Tibial artery (tissue), 4 donors: Measurements from ENCODE around the gene FNBP1.

ENCODE experiments used
- DNase-seq, 2 donors: peaks; one replicate each; pipeline ENCODE4 v3.0.0-alpha.2; 2019
- H3K27ac ChIP-seq, 2 donors: fragments of 200-600 bp; sonication (generic) in 1 of 2; 1 replicate in 1 of 2; 2 replicates in 1 of 2; pipeline ENCODE4 v1.5.1; 2018 to 2019; ENCODE audit warnings: mild to moderate bottlenecking in 1 of 2
- H3K27me3 ChIP-seq, 2 donors: fragments of 200-600 bp; sonication (generic) in 1 of 2; one replicate each; pipeline versions ENCODE4 v1.5.1 to v1.6.0; 2016 to 2019
- H3K36me3 ChIP-seq, 3 donors: fragments of 200-600 bp; sonication (generic) in 2 of 3; one replicate each; pipeline ENCODE4 v1.5.1; 2016 to 2019; ENCODE audit warnings: mild to moderate bottlenecking in 2 of 3
- H3K4me1 ChIP-seq, 4 donors: fragments of 200-600 bp; sonication (generic) in 2 of 4; 1 replicate in 3 of 4; 2 replicates in 1 of 4; pipeline ENCODE4 v1.5.1; 2016 to 2019
- H3K4me3 ChIP-seq, 2 donors: fragments of 200-600 bp; sonication (generic) in 1 of 2; 1 replicate in 1 of 2; 2 replicates in 1 of 2; pipeline ENCODE4 v1.5.1; 2018 to 2019; ENCODE audit warnings: mild to moderate bottlenecking in 2 of 2
- H3K9me3 ChIP-seq, 3 donors: fragments of 200-600 bp; sonication (generic) in 1 of 3; one replicate each; pipeline ENCODE4 v1.5.1; 2016 to 2019
- intact Hi-C: fragments of 100-400 bp; cut with DNase I; formaldehyde crosslinking; loops from one replicate; pipeline ENCODE4 v1.15.0; 2023; ENCODE audit warnings: low total_unique reads
- TF ChIP-seq, protein P1 (sequence below), 2 experiments: fragments of 200-600 bp in 1 of 2; fragments of 450-650 bp in 1 of 2; IDR thresholded peaks; one replicate each; pipeline ENCODE4 v1.5.1; 2017 to 2019; ENCODE audit warnings: antibody characterized with exemption in 2 of 2, mild to moderate bottlenecking in 1 of 2, moderate library complexity in 1 of 2

Gene FNBP1

DNA sequence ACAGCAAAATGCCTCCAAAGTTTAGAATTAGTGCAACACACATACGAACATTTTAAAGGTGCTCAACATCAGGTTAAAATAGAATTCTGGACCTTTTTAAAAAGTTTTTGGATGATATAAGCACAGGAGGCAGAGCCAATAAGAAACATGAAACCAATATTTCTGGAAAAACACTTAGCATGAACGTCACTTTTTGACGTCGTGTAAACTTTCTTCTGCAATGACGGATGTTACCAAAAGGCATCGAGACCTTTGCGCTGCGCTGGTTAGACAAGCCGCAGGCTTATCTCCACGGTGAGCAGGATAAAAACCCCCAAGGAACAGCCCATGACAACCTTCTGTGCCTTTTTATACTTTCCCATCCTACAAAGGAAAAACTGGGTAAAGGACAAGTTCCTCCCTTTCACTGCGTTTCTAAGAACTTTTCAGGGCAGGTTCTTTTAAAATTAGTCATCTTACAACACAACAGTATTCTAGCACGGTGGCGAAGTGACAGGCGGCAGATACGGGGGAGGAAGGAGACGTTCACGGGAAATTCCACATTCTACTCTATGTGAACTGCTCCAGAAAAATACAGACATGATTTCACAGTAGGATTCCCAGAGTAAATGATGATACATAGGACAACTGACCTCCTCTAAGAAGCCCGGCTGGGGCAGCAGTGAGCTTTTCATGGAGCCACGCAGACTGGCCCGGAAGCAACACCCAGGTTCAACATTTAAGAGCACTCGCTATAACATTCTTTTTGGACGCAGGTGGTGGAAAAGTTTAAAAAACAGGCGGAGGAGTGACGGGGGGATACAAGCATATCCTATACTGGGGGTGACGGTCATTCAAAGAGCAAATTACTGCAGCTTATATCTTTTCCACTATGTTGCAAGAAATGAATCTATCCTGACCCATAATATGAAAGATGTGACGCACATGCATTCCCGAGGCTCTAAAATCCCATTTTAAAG, 155.4 kb downstream of the FNBP1 start:
- Histone ChIP-seq H3K9me3 (no peaks in the 10 kb centered on the region), H3K27me3 (no peaks in the 10 kb centered on the region), H3K36me3 (peaks cover 4 to 27% (median 26%) of the 10 kb centered on the region in 3 donors), H3K4me1 (peaks cover 0 to 49% (median 41%) of the 10 kb centered on the region in 4 donors), H3K27ac (peak overlapping the region; percentile 73 to 85), H3K4me3 (no peak overlapping the region)
- TF ChIP-seq, protein P1, sequence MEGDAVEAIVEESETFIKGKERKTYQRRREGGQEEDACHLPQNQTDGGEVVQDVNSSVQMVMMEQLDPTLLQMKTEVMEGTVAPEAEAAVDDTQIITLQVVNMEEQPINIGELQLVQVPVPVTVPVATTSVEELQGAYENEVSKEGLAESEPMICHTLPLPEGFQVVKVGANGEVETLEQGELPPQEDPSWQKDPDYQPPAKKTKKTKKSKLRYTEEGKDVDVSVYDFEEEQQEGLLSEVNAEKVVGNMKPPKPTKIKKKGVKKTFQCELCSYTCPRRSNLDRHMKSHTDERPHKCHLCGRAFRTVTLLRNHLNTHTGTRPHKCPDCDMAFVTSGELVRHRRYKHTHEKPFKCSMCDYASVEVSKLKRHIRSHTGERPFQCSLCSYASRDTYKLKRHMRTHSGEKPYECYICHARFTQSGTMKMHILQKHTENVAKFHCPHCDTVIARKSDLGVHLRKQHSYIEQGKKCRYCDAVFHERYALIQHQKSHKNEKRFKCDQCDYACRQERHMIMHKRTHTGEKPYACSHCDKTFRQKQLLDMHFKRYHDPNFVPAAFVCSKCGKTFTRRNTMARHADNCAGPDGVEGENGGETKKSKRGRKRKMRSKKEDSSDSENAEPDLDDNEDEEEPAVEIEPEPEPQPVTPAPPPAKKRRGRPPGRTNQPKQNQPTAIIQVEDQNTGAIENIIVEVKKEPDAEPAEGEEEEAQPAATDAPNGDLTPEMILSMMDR (IDR thresholded peaks at IDR 0.05), result no peak
- DNase-seq, result peak in 1 of 2 donors; percentile 54
- intact Hi-C loops, result loop anchor here (5.0 to 10.0 kb wide), 2 partner anchors 57 to 170 kb away; no protein-coding TSS in a partner anchor

DNA sequence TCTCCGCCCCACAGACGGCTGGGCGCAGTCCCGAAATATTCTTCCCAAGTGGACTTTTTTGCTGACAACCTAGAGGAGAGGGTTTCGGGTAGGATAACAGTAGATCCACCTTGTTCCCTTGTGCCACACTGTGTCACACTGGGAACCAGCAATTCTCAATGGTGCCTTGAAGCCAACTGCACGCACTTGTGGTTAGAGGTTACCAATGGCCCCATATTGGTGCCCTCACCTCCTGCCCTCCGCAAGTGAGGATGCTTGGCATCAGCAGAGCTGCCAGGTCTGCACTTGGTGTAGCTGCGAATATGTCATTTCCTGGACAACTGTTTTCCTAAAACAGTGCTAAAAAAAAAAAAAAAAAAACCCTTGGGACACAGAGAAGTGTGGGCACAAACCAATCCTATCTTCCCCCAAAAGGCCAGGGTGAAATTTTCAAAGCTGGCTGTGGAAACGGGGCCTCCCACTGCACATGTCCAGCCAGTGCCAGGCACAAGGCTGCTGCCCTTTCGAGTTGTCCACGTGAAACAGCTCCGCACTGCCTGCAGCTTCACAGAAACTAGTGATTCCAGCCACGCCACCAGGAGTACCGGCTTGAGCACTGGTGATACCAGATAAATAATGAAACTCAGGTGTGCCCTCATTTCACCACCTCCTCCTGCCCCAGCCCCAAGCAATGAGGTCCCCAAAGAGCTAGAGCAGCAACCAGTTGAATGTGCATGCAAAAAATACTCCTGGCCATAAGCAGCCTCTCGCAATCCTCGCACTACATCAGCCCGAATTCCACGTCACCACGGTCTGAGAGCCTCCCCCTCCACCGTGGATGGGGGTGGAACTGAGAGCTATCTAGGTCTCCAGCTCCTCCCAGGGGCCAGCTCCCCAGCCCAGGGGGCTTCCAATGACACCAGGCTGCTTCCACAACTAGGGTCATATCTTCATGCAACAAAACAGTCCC, 156.5 kb downstream of the FNBP1 start:
- Histone ChIP-seq H3K4me1 (peaks cover 0 to 38% (median 34%) of the 10 kb centered on the region in 4 donors), H3K4me3 (peak overlapping the region; percentile 40 to 46), H3K36me3 (peaks cover 4 to 32% (median 27%) of the 10 kb centered on the region in 3 donors), H3K27ac (peak overlapping the region; percentile 73 to 85), H3K27me3 (no peaks in the 10 kb centered on the region), H3K9me3 (no peaks in the 10 kb centered on the region)
- intact Hi-C loops, result loop anchor here (5.0 to 10.0 kb wide), 2 partner anchors 58 to 171 kb away; no protein-coding TSS in a partner anchor
- no peak for DNase-seq
- TF ChIP-seq, protein P1 (IDR thresholded peaks at IDR 0.05), result no peak

DNA sequence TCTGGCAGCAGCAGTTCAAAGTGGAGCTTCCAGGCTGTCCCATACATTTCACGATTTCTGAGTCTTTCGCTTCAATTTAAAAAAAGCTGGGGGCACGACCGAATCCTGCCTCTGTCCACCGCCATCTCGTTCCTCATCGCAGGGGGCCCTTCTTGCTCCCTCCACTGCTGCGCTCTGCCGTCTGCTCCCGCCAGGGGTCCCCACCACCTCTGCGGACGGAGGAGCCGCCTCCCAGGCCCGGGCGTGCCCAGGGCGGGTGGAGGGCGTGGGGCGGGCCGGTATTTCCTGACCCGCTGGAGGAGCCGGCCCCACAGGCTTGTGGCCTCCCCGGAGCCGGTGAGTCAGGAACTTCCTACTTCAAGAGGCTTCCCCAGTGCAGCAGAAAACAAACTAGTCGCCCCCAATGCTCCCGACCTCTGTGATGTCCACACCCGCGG, 157.3 kb downstream of the FNBP1 start:
- Histone ChIP-seq H3K27me3 (no peaks in the 10 kb centered on the region), H3K36me3 (peaks cover 6 to 39% (median 25%) of the 10 kb centered on the region in 3 donors), H3K4me1 (peaks cover 0 to 33% (median 32%) of the 10 kb centered on the region in 4 donors), H3K27ac (peak overlapping the region; percentile 73 to 85), H3K4me3 (peak overlapping the region; percentile 40 to 46), H3K9me3 (no peaks in the 10 kb centered on the region)
- TF ChIP-seq, protein P1 (IDR thresholded peaks at IDR 0.05), result peak; percentile 98 to 99
- peak; percentile 91 to 96 for DNase-seq
- intact Hi-C loops, result loop anchor here (2.0 to 10.0 kb wide), 3 partner anchors 59 to 172 kb away; partner anchors contain the start of gene FNBP1

DNA sequence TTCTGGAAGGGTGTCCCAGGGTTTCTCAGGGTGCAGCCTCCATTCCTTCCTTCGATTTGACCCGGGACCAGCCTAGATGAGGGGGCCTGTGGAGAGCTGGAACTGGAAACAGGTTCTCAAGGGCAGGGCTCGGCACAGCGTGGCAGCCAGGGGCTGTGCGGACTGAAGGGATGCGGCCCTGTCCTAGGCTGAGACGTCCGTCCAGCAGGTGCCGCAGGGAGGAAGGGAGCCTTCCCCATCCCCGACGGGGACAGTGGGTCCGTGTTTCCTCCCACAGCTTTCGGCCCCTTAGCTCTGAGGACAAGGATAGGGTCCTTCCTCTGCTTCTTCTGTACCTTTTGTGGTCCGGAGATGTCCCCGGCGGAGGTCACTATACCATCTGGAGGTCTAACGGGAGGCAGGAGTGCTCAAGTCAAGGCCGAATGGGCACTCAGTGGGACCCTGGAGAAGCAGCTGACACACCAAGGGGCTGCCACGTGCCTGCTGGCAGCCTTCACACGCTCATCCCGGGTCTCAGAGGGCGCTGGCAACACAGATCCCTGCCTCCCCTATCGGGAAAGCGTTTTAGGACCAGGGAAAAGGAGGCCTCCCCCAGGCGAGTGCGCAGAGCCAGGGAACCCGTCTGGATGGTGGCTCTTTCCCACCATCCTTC, 157.8 kb downstream of the FNBP1 start:
- H3K4me3 ChIP-seq, result peak overlapping the region; percentile 40 to 46
- DNase-seq, result peak in 1 of 2 donors; percentile 45
- intact Hi-C loops, result loop anchor here (2.0 to 10.0 kb wide), 3 partner anchors 60 to 172 kb away; partner anchors contain the start of gene FNBP1
- H3K36me3 ChIP-seq, result peaks cover 8 to 41% (median 19%) of the 10 kb centered on the region in 3 donors
- peak overlapping the region; percentile 73 to 85 for H3K27ac ChIP-seq
- H3K4me1 ChIP-seq, result peaks cover 0 to 33% (median 32%) of the 10 kb centered on the region in 4 donors
- TF ChIP-seq, protein P1 (IDR thresholded peaks at IDR 0.05), result no peak
- no peaks in the 10 kb centered on the region for H3K27me3 ChIP-seq
- H3K9me3 ChIP-seq, result no peaks in the 10 kb centered on the region
